K562 (cell line): ENCODE data around the gene TCF21. TPM values are rescaled to one million over a fixed set of nuclear protein-coding genes. Genes with fewer than 3 reads are reported as not detected.

Experiments used
- ATAC-seq: fragments of 200-7000 bp; cut with Tn5 transposase; 3 replicates; pipeline ENCODE4 v1.9.1; 2020; ENCODE audit warnings: moderate library complexity
- BruUV-seq: library from RNA; stranded (reverse); fragments of 400-500 nt; replicated peaks from 2 replicates; lab custom pipeline; 2021; lab: Mats Ljungman, UMichigan
- CTCF ChIA-PET: fragments of 300-600 bp; formaldehyde crosslinking; extraction: SDS; loops from one replicate; lab custom pipeline; 2021; ENCODE audit warnings: low intra/inter-chr PET ratio; lab: Yijun Ruan, JAX
- POLR2A ChIA-PET: fragments of 300-600, 350-650 bp; sonication (Branson Sonifier 250); formaldehyde crosslinking; extraction: SDS; loops from one replicate; lab custom pipeline; 2021; ENCODE audit warnings: antibody characterized with exemption, inconsistent platforms; lab: Yijun Ruan, JAX
- DNase-seq, 4 experiments: peaks; one replicate each; pipeline versions ENCODE4 v3.0.0 to v3.0.0-alpha.2; 2011 to 2018; ENCODE audit warnings: low spot score in 3 of 4, mixed read lengths in 3 of 4; ENCODE audit errors: extremely low read depth in 1 of 4
- FAIRE-seq: peaks from 2 replicates; lab custom pipeline; 2011; peaks lifted over from hg19 to GRCh38; lab: Jason Lieb, UNC
- H2AFZ ChIP-seq: 2 replicates; pipeline ENCODE4 v1.6.0; 2011; ENCODE audit warnings: low read depth, low read length, control low read depth, inconsistent platforms
- H3K27ac ChIP-seq: fragments of 200-600 bp; 3 replicates; pipeline ENCODE4 v1.8.0; 2011; ENCODE audit warnings: low read depth, mild to moderate bottlenecking, control low read depth, inconsistent platforms, low read length, moderate library complexity, mixed read lengths; ENCODE audit errors: extremely low read depth
- H3K27me3 ChIP-seq, 2 experiments: fragments of 300-600 bp in 1 of 2; 2 replicates in 1 of 2; 3 replicates in 1 of 2; pipeline versions ENCODE4 v1.6.0 to v1.8.0; 2011; ENCODE audit warnings: inconsistent platforms in 2 of 2, low read length in 2 of 2, mild to moderate bottlenecking in 1 of 2, mixed read lengths in 1 of 2, moderate library complexity in 1 of 2; ENCODE audit not compliant: control insufficient read depth in 2 of 2, insufficient read depth in 2 of 2
- H3K36me3 ChIP-seq: fragments of 300-600 bp; 3 replicates; pipeline ENCODE4 v1.8.0; 2011; ENCODE audit warnings: mild to moderate bottlenecking, low read length, inconsistent platforms; ENCODE audit not compliant: control insufficient read depth, insufficient read depth
- H3K4me1 ChIP-seq, 2 experiments: fragments of 200-600 bp in 1 of 2; replicated peaks in 1 of 2; 2 replicates in 1 of 2; 3 replicates in 1 of 2; pipeline versions ENCODE4 v1.5.1 to v1.8.0; 2011; ENCODE audit warnings: inconsistent platforms in 2 of 2, low read length in 2 of 2, mild to moderate bottlenecking in 1 of 2, mixed read lengths in 1 of 2, moderate library complexity in 1 of 2; ENCODE audit not compliant: control insufficient read depth in 2 of 2, insufficient read depth in 2 of 2
- H3K4me2 ChIP-seq: 2 replicates; pipeline ENCODE4 v1.6.1; 2011; ENCODE audit warnings: low read length, control low read depth, inconsistent platforms, mixed read lengths; ENCODE audit not compliant: insufficient read depth
- H3K4me3 ChIP-seq: fragments of 200-600 bp; sonication (generic), shearing (Covaris generic); 2 replicates; pipeline ENCODE4 v1.5.1; 2016; ENCODE audit warnings: control low read depth, inconsistent platforms
- H3K79me2 ChIP-seq: fragments of 200-600 bp; 3 replicates; pipeline ENCODE4 v1.8.0; 2011; ENCODE audit warnings: low read length, inconsistent platforms; ENCODE audit not compliant: control insufficient read depth, insufficient read depth
- H3K9ac ChIP-seq, 2 experiments: 2 replicates each; pipeline versions ENCODE4 v1.6.0 to v1.6.1; 2011; ENCODE audit warnings: low read depth in 2 of 2, low read length in 2 of 2, control low read depth in 1 of 2, inconsistent platforms in 1 of 2, mild to moderate bottlenecking in 1 of 2, mixed read lengths in 1 of 2; ENCODE audit not compliant: insufficient read depth in 1 of 2
- H3K9me1 ChIP-seq: one replicate; pipeline ENCODE4 v1.6.0; 2011; ENCODE audit warnings: inconsistent platforms, mild to moderate bottlenecking, low read length, moderate library complexity; ENCODE audit not compliant: control insufficient read depth, insufficient read depth
- H3K9me3 ChIP-seq: replicated peaks from 2 replicates; pipeline ENCODE4 v1.5.1; 2011; ENCODE audit warnings: low read depth, low read length, inconsistent platforms; ENCODE audit not compliant: control insufficient read depth, insufficient read depth
- H4K20me1 ChIP-seq: replicated peaks from 2 replicates; pipeline ENCODE4 v1.6.1; 2011; ENCODE audit warnings: low read length, inconsistent platforms, mixed read lengths; ENCODE audit not compliant: control insufficient read depth, insufficient read depth
- CBX8 ChIP-seq: fragments of 200-600 bp; sonication (generic); IDR thresholded peaks from 2 replicates; pipeline ENCODE4 v1.6.1; 2012; ENCODE audit warnings: borderline replicate concordance, mixed run types, low read depth, mild to moderate bottlenecking, moderate library complexity, mixed read lengths, low read length, control low read depth, inconsistent platforms; ENCODE audit not compliant: poor library complexity, severe bottlenecking; ENCODE audit errors: extremely low read depth
- EWSR1 ChIP-seq: fragments of 450-650 bp; IDR thresholded peaks from 2 replicates; pipeline ENCODE4 v1.6.1; 2018; ENCODE audit warnings: borderline replicate concordance, mild to moderate bottlenecking, low read depth, moderate library complexity; ENCODE audit not compliant: partially characterized antibody
- NONO ChIP-seq, 2 experiments: fragments of 200-400 bp in 1 of 2; fragments of 450-650 bp in 1 of 2; formaldehyde crosslinking in 1 of 2; IDR thresholded peaks; 2 replicates each; pipeline ENCODE4 v1.6.1; 2017; ENCODE audit warnings: low read depth in 2 of 2, mild to moderate bottlenecking in 2 of 2, moderate library complexity in 2 of 2, low read length in 1 of 2
- ZFPM2 ChIP-seq: fragments of 250-450 bp; sonication (Bioruptor Pico); IDR thresholded peaks from 2 replicates; pipeline ENCODE4 v1.5.1; 2022; ENCODE audit warnings: mild to moderate bottlenecking
- WGBS: fragments of 100-300 bp; shearing (Covaris generic); methylation state at CpG from one replicate; pipeline ENCODE4 v1.1.6; 2016; ENCODE audit warnings: low coverage, mixed read lengths; ENCODE audit not compliant: insufficient coverage; ENCODE audit errors: missing lambda C conversion rate; 5-methylcytosine and 5-hydroxymethylcytosine counted together
- in situ Hi-C: fragments of 300-500 bp; cut with MboI; formaldehyde crosslinking; loops from 4 replicates; pipeline ENCODE4 v1.15.0; 2018; ENCODE audit warnings: inconsistent platforms, mixed read lengths
- intact Hi-C: fragments of 100-400 bp; cut with micrococcal nuclease; formaldehyde crosslinking; loops from 2 replicates; pipeline ENCODE4 v1.14.2; 2022
- polyA plus RNA-seq, 8 experiments: library from polyadenylated mRNA; depleted of rRNA in 4 of 8; stranded (reverse) in 5 of 8; unstranded in 3 of 8; fragments of >200 nt; fragmentation: Nextera tagmentation in 2 of 8; fragmentation: Illumina TruSeq in 1 of 8; extraction: Ambion mirVana in 2 of 8; extraction: Trizol in 1 of 8; gene quantifications; 2 replicates each; pipeline versions ENCODE4 v1.2.1 to v1.2.3, GENCODE V29; 2011 to 2014; ENCODE audit warnings: inconsistent platforms in 1 of 8, missing spikeins in 1 of 8
- total RNA-seq, 7 experiments: library from RNA; depleted of rRNA in 6 of 7; stranded (reverse); fragments of >200 nt in 6 of 7; fragmentation: Illumina TruSeq in 2 of 7; extraction: Trizol in 2 of 7; gene quantifications; 2 replicates each; pipeline versions ENCODE4 v1.2.1 to v1.2.3, GENCODE V29; 2011 to 2021; ENCODE audit warnings: low replicate concordance in 1 of 7

The TCF21 gene
- total and polyA plus RNA-seq, 9 of the 15 experiments (the other 6 are each of a cell fraction or from before 2014, with no cell fraction given), result not detected

GRCh38 chr6:133890711-133891148 lies 1.8 kb downstream of the TCF21 start:
- H3K4me2 ChIP-seq, result no peak overlapping the region
- no TSS peak for BruUV-seq
- TF ChIP-seq ZFPM2 (CRISPR knock-in tag) (no peak), CBX8 (peak; percentile 80), EWSR1 (no peak), NONO (IDR thresholded peaks at IDR 0.05; ENCODE audit: low read depth in 2 of 2, low read length in 1 of 2) (no peak)
- TF ChIP-seq, all 486 proteins: peak for 1

More at GRCh38 chr6:133890711-133891148, 1.8 kb downstream of the TCF21 start:
- H3K27ac ChIP-seq, result no peak overlapping the region
- intact Hi-C loops, result no loop called here
- peaks cover 46 to 69% of the 10 kb centered on the region in 2 experiments for H3K27me3 ChIP-seq
- POLR2A ChIA-PET, result no interaction called here
- H3K36me3 ChIP-seq, result no peaks in the 10 kb centered on the region
- WGBS, result 0% methylated on average over 4 of the region's 4 CpGs
- DNase-seq (no peak), ATAC-seq (no peak), FAIRE-seq (no peak)
- H3K4me1 ChIP-seq, result peaks cover 0 to 20% of the 10 kb centered on the region in 2 experiments; a peak in 2 of 5 replicates
- no peaks in the 10 kb centered on the region; the same call in 1 of the 2 replicates for H4K20me1 ChIP-seq
- no peak overlapping the region for H3K4me3 ChIP-seq
- no peak overlapping the region for H2AFZ ChIP-seq
- CTCF ChIA-PET, result no interaction called here
- no peak overlapping the region for H3K9ac ChIP-seq
- H3K9me3 ChIP-seq, result no peaks in the 10 kb centered on the region
- no peaks in the 10 kb centered on the region for H3K9me1 ChIP-seq
- in situ Hi-C loops, result no loop called here
- H3K79me2 ChIP-seq, result no peaks in the 10 kb centered on the region
